Fibroblast of lung (primary cell): ENCODE results near the gene KCNH4.

Source experiments
- EZH2 ChIP-seq: IDR thresholded peaks from 2 replicates; pipeline ENCODE4 v1.5.1; 2012; ENCODE audit warnings: low read length, control low read depth, mild to moderate bottlenecking; ENCODE audit errors: missing control alignments
- TF ChIP-seq, protein P1 (sequence below), 2 donors: IDR thresholded peaks in 1 of 2; conservative IDR thresholded peaks in 1 of 2; 1 replicate in 1 of 2; 2 replicates in 1 of 2; pipeline ENCODE4 v1.5.1; 2011 to 2012; ENCODE audit warnings: low read length in 2 of 2, control low read depth in 1 of 2, inconsistent platforms in 1 of 2, low read depth in 1 of 2, mild to moderate bottlenecking in 1 of 2

DNA sequence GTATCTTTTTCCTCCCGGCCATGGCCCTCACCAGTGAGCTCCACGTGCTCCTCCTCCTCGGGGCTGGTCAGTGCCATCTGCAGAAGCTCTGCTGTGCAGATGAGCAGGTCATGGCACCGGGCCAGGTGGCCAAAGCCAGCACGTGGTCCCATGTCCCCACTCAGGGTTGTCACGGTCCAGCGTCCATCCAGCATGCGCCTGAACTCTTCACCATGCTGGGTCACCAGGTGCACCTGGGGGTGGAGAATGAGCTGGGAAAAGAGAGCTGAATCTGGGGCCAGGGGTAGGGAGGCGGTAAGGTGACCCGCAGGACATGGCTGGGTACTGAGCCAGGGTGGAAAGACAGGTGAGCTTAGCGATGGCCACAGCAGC lies 69.7 kb downstream of the KCNH4 start:
- TF ChIP-seq, protein P1, sequence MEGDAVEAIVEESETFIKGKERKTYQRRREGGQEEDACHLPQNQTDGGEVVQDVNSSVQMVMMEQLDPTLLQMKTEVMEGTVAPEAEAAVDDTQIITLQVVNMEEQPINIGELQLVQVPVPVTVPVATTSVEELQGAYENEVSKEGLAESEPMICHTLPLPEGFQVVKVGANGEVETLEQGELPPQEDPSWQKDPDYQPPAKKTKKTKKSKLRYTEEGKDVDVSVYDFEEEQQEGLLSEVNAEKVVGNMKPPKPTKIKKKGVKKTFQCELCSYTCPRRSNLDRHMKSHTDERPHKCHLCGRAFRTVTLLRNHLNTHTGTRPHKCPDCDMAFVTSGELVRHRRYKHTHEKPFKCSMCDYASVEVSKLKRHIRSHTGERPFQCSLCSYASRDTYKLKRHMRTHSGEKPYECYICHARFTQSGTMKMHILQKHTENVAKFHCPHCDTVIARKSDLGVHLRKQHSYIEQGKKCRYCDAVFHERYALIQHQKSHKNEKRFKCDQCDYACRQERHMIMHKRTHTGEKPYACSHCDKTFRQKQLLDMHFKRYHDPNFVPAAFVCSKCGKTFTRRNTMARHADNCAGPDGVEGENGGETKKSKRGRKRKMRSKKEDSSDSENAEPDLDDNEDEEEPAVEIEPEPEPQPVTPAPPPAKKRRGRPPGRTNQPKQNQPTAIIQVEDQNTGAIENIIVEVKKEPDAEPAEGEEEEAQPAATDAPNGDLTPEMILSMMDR (conservative IDR thresholded peaks at IDR 0.05 in 1 of 2, IDR thresholded peaks at IDR 0.05 in 1 of 2; ENCODE audit: low read depth in 1 of 2, low read length in 2 of 2) = no peak
- TF ChIP-seq EZH2 = no peak
